ENCODE measurements around the gene MYL9. TPM values are rescaled to one million over a fixed set of nuclear protein-coding genes. Genes with fewer than 3 reads are reported as not detected.
A peak's percentile ranks its signal among the peaks of the same experiment; 100 is the strongest.

Gene MYL9
- total RNA-seq, 4 donors from 2014 or later, result 156 to 974 (median 332) TPM

GRCh38 chr20:36542516-36543183, 1.3 kb downstream of the MYL9 start:
- no peak for DNase-seq
- H3K4me3 ChIP-seq, result peak overlapping the region; percentile 56 to 89 (median 58)

DNA sequence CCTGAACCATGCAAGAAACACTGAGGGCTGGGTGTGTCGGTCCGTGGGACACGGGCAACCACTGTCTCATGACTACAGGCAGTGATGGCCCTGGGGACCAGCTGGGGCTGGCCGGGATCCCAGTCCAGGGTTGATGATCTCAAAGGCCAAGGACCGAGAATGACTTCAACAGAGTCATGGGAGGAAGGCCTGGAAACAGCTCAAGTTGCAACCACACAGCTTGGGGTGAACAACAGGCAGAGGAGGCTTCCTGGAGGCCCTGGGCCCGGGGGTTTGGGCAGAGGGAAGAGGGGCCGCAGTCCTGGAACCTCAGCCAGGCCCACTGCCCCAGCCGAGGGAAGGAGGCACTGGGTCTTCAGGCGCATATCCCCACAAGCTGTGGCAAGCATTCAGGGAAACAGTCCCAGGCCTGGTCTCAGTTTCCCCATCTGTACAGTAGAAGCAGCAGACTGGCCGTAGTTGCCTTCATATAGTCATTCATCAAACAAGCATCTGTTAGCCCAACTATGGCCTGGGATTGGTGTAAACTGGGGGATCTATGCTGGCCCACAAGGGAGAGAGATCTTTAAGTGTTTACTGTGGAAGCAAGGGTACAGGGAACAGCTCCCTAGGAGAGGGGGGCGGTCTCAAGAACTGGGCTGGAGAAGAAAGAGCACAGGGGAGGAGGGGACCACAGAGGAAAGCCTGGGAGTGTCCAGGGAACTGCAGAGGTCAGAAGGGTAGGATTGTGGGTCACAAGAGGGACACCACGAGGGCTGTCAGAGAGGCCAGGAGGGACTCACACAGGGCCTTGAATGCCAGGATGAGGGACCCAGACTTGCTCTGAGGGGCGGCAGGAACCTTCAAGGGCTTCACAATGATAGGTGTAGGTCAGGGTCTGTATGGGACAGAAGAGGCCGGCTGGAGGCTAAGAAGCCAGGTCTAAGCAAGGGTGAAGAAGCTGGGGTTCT, 2.1 kb downstream of the MYL9 start:
- Histone ChIP-seq H3K4me1 (peaks cover 3 to 25% (median 15%) of the 10 kb centered on the region in 4 donors), H3K9me3 (no peaks in the 10 kb centered on the region), H3K36me3 (no peaks in the 10 kb centered on the region), H3K27ac (peak overlapping the region; percentile 80 to 99 (median 90)), H3K4me3 (peak overlapping the region; percentile 56 to 89 (median 58)), H3K27me3 (no peaks in the 10 kb centered on the region)
- in situ Hi-C loops (cut with MboI; ENCODE audit: low pct_ligation_motif_present in 1 of 4, low pct_unique_long_range_greater_than_20kb in 1 of 4, low sequenced_read_pairs in 3 of 4), result no loop called here
- 52 to 84% methylated on average over 3 to 14 of the region's 14 CpGs for WGBS, 2 donors (ENCODE audit: low coverage in 1 of 2)
- intact Hi-C loops (cut with DNase I; ENCODE audit: low total_unique reads), result loop anchor here (5.0 kb wide), 1 partner anchor 81 kb away; no protein-coding TSS in a partner anchor
- no peak for TF ChIP-seq EP300 (IDR thresholded peaks at IDR 0.05; ENCODE audit: low read depth)
- peak in 1 of 3 donors; percentile 13 for TF ChIP-seq POLR2AphosphoS5 (IDR thresholded peaks at IDR 0.05)
- DNase-seq, result peak; percentile 60

More at GRCh38 chr20:36542516-36543183, 1.3 kb downstream of the MYL9 start:
- no peaks in the 10 kb centered on the region for H3K9me3 ChIP-seq
- no peaks in the 10 kb centered on the region for H3K27me3 ChIP-seq
- H3K27ac ChIP-seq, result peak overlapping the region; percentile 80 to 99 (median 90)
- no peaks in the 10 kb centered on the region for H3K36me3 ChIP-seq
- intact Hi-C loops (cut with DNase I; ENCODE audit: low total_unique reads) (loop anchor here (5.0 kb wide), 1 partner anchor 80 kb away; no protein-coding TSS in a partner anchor), in situ Hi-C loops (cut with MboI; ENCODE audit: low pct_ligation_motif_present in 1 of 4, low pct_unique_long_range_greater_than_20kb in 1 of 4, low sequenced_read_pairs in 3 of 4) (no loop called here)
- 70% methylated on average over 10 of the region's 10 CpGs; no CpG with 5 or more reads in 1 of the 2 donors for WGBS, 2 donors (ENCODE audit: low coverage in 1 of 2)
- peaks cover 3 to 25% (median 15%) of the 10 kb centered on the region in 4 donors for H3K4me1 ChIP-seq
- TF ChIP-seq POLR2AphosphoS5 (IDR thresholded peaks at IDR 0.05) (no peak), POLR2A (IDR thresholded peaks at IDR 0.05) (no peak), EP300 (IDR thresholded peaks at IDR 0.05; ENCODE audit: low read depth) (no peak)
- TF ChIP-seq, protein P1, sequence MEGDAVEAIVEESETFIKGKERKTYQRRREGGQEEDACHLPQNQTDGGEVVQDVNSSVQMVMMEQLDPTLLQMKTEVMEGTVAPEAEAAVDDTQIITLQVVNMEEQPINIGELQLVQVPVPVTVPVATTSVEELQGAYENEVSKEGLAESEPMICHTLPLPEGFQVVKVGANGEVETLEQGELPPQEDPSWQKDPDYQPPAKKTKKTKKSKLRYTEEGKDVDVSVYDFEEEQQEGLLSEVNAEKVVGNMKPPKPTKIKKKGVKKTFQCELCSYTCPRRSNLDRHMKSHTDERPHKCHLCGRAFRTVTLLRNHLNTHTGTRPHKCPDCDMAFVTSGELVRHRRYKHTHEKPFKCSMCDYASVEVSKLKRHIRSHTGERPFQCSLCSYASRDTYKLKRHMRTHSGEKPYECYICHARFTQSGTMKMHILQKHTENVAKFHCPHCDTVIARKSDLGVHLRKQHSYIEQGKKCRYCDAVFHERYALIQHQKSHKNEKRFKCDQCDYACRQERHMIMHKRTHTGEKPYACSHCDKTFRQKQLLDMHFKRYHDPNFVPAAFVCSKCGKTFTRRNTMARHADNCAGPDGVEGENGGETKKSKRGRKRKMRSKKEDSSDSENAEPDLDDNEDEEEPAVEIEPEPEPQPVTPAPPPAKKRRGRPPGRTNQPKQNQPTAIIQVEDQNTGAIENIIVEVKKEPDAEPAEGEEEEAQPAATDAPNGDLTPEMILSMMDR (IDR thresholded peaks at IDR 0.05), result no peak

- Histone ChIP-seq H3K9me3 (no peaks in the 10 kb centered on the region), H3K36me3 (no peaks in the 10 kb centered on the region), H3K27ac (peak overlapping the region; percentile 80 to 99 (median 90)), H3K4me1 (peaks cover 3 to 25% (median 15%) of the 10 kb centered on the region in 4 donors), H3K4me3 (peak overlapping the region in 3 of 4 donors; percentile 56 to 59 (median 57)), H3K27me3 (no peaks in the 10 kb centered on the region)
- DNase-seq, result no peak
- intact Hi-C loops (cut with DNase I; ENCODE audit: low total_unique reads), result loop anchor here (5.0 kb wide), 1 partner anchor 82 kb away; no protein-coding TSS in a partner anchor
- WGBS, 2 donors (ENCODE audit: low coverage in 1 of 2), result 60 to 69% methylated on average over 3 to 14 of the region's 15 CpGs
- no peak for TF ChIP-seq POLR2AphosphoS5 (IDR thresholded peaks at IDR 0.05)
- TF ChIP-seq, protein P1 (IDR thresholded peaks at IDR 0.05), result no peak
- TF ChIP-seq POLR2A (IDR thresholded peaks at IDR 0.05), result no peak
- no peak for TF ChIP-seq EP300 (IDR thresholded peaks at IDR 0.05; ENCODE audit: low read depth)
- in situ Hi-C loops (cut with MboI; ENCODE audit: low pct_ligation_motif_present in 1 of 4, low pct_unique_long_range_greater_than_20kb in 1 of 4, low sequenced_read_pairs in 3 of 4), result no loop called here
Observed at GRCh38 chr20:36544134-36545018, 3.1 kb downstream of the MYL9 start.

DNA sequence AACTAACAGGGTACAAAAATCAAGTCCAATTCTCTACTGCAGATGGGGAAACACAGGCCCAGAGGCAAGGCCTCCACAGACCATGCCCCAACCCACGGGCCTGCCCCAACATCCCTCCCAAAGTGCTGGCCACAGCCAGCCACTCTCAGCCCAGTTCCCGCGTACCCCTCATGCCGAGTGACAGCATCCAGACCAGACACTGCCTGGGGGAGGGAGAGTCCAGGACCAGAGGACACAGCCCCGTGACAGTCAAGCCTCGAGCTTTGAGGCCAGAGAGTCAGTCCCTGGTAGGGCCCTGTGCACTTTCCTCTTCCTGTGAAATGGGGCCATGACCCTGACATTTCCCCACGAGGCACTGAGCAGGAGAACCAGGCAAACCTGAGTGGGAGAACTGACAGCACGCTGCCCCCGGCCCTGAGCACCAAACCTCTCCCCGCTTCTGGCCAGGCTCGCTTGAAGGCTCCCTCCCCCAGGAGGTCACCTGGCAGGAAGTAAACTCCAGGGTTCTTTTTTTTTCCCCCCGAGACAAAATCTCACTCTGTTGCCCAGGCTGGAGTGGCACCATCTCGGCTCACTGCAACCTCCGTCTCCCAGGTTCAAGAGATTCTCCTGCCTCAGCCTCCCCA, 4.9 kb downstream of the MYL9 start:
- peaks cover under 1 to 18% (median 10%) of the 10 kb centered on the region in 4 donors for H3K4me1 ChIP-seq
- intact Hi-C loops (cut with DNase I; ENCODE audit: low total_unique reads), result no loop called here
- DNase-seq, result no peak
- H3K27ac ChIP-seq, result peak overlapping the region; percentile 2 to 99 (median 90)
- H3K9me3 ChIP-seq, result no peaks in the 10 kb centered on the region
- H3K27me3 ChIP-seq, result no peaks in the 10 kb centered on the region
- TF ChIP-seq EP300 (IDR thresholded peaks at IDR 0.05; ENCODE audit: low read depth), result no peak
- no peak for TF ChIP-seq POLR2AphosphoS5 (IDR thresholded peaks at IDR 0.05)
- TF ChIP-seq, protein P1 (IDR thresholded peaks at IDR 0.05), result no peak
- TF ChIP-seq POLR2A (IDR thresholded peaks at IDR 0.05), result no peak
- H3K36me3 ChIP-seq, result no peaks in the 10 kb centered on the region
- 75% methylated on average over 14 of the region's 14 CpGs; no CpG with 5 or more reads in 1 of the 2 donors for WGBS, 2 donors (ENCODE audit: low coverage in 1 of 2)
- in situ Hi-C loops (cut with MboI; ENCODE audit: low pct_ligation_motif_present in 1 of 4, low pct_unique_long_range_greater_than_20kb in 1 of 4, low sequenced_read_pairs in 3 of 4), result no loop called here
- no peak overlapping the region for H3K4me3 ChIP-seq

Data from transverse colon (tissue), 4 donors.